MCF 10A (cell line): ENCODE data around the gene GRID1. TPM values are rescaled to one million over a fixed set of nuclear protein-coding genes. Genes with fewer than 3 reads are reported as not detected.

Experiments
- BruUV-seq: library from RNA; stranded (reverse); fragments of 400-500 nt; replicated peaks from 2 replicates; lab custom pipeline; 2021; lab: Mats Ljungman, UMichigan
- CTCF ChIA-PET: fragments of 300-600 bp; sonication (Branson Sonifier 250); formaldehyde crosslinking; extraction: SDS; loops from one replicate; lab custom pipeline; 2021; ENCODE audit warnings: antibody characterized with exemption, inconsistent platforms; lab: Yijun Ruan, JAX
- POLR2A ChIA-PET: fragments of 300-600, 350-650 bp; sonication (Branson Sonifier 250); formaldehyde crosslinking; extraction: SDS; loops from one replicate; lab custom pipeline; 2020; ENCODE audit warnings: antibody characterized with exemption, inconsistent platforms; lab: Yijun Ruan, JAX
- DNase-seq: peaks from one replicate; pipeline ENCODE4 v3.0.0-alpha.2; 2018; ENCODE audit not compliant: unreplicated experiment
- H3K27ac Mint-ChIP-seq: one replicate; pipeline ENCODE4 v1.8.0; 2022; ENCODE audit warnings: mild to moderate bottlenecking, low read depth, mixed read lengths; ENCODE audit not compliant: unreplicated experiment
- H3K27me3 Mint-ChIP-seq: one replicate; pipeline ENCODE4 v1.8.0; 2022; ENCODE audit warnings: mixed read lengths; ENCODE audit not compliant: insufficient read depth, unreplicated experiment
- H3K36me3 Mint-ChIP-seq: one replicate; pipeline ENCODE4 v1.8.0; 2022; ENCODE audit warnings: mild to moderate bottlenecking, moderate library complexity, mixed read lengths; ENCODE audit not compliant: insufficient read depth, unreplicated experiment
- H3K4me1 Mint-ChIP-seq: one replicate; pipeline ENCODE4 v1.8.0; 2022; ENCODE audit warnings: mixed read lengths; ENCODE audit not compliant: insufficient read depth, unreplicated experiment
- H3K4me3 Mint-ChIP-seq: one replicate; pipeline ENCODE4 v1.8.0; 2022; ENCODE audit warnings: mild to moderate bottlenecking, moderate library complexity, mixed read lengths; ENCODE audit not compliant: unreplicated experiment
- H3K9me3 Mint-ChIP-seq: one replicate; pipeline ENCODE4 v1.8.0; 2022; ENCODE audit warnings: mixed read lengths; ENCODE audit not compliant: unreplicated experiment
- intact Hi-C: fragments of 100-400 bp; cut with micrococcal nuclease; formaldehyde crosslinking; loops from 2 replicates; pipeline ENCODE4 v1.14.1; 2022
- total RNA-seq: library from RNA; stranded (reverse); gene quantifications from 2 replicates; pipeline ENCODE4 v1.2.3, GENCODE V29; 2022
- TF ChIP-seq, protein P1 (sequence below): fragments of 200-600 bp; IDR thresholded peaks from one replicate; pipeline ENCODE4 v1.8.0; 2022; ENCODE audit warnings: antibody characterized with exemption, mild to moderate bottlenecking; ENCODE audit not compliant: unreplicated experiment

GRID1 gene
- total RNA-seq, 1 experiment from 2014 or later: not detected

- CTCF ChIA-PET: interaction anchor here (0.7 kb wide), 1 partner anchor 10 kb away, joined by 3 read pairs; no protein-coding TSS in a partner anchor
- intact Hi-C loops: no loop called here
- Mint-ChIP-seq H3K36me3 (no peaks in the 10 kb centered on the region), H3K27ac (no peak overlapping the region), H3K4me1 (no peaks in the 10 kb centered on the region), H3K9me3 (no peaks in the 10 kb centered on the region), H3K27me3 (no peaks in the 10 kb centered on the region), H3K4me3 (no peak overlapping the region)
- TF ChIP-seq, protein P1, sequence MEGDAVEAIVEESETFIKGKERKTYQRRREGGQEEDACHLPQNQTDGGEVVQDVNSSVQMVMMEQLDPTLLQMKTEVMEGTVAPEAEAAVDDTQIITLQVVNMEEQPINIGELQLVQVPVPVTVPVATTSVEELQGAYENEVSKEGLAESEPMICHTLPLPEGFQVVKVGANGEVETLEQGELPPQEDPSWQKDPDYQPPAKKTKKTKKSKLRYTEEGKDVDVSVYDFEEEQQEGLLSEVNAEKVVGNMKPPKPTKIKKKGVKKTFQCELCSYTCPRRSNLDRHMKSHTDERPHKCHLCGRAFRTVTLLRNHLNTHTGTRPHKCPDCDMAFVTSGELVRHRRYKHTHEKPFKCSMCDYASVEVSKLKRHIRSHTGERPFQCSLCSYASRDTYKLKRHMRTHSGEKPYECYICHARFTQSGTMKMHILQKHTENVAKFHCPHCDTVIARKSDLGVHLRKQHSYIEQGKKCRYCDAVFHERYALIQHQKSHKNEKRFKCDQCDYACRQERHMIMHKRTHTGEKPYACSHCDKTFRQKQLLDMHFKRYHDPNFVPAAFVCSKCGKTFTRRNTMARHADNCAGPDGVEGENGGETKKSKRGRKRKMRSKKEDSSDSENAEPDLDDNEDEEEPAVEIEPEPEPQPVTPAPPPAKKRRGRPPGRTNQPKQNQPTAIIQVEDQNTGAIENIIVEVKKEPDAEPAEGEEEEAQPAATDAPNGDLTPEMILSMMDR: no peak
- POLR2A ChIA-PET: no interaction called here
- BruUV-seq: no TSS peak
- no peak for DNase-seq
Observed at GRCh38 chr10:86256690-86257315, 109.8 kb downstream of the GRID1 start.

GRCh38 chr10:86255405-86256251 is 111.0 kb downstream of the GRID1 start:
- BruUV-seq: no TSS peak
- intact Hi-C loops: no loop called here
- TF ChIP-seq, protein P1: no peak
- H3K27ac Mint-ChIP-seq: no peak overlapping the region
- ChIA-PET POLR2A (no interaction called here), CTCF (interaction anchor here (1.5 kb wide), 1 partner anchor 117 kb away, joined by 3 read pairs; no protein-coding TSS in a partner anchor)
- H3K36me3 Mint-ChIP-seq: no peaks in the 10 kb centered on the region
- no peak for DNase-seq
- H3K4me1 Mint-ChIP-seq: no peaks in the 10 kb centered on the region
- H3K27me3 Mint-ChIP-seq: no peaks in the 10 kb centered on the region
- H3K9me3 Mint-ChIP-seq: no peaks in the 10 kb centered on the region
- no peak overlapping the region for H3K4me3 Mint-ChIP-seq

GRCh38 chr10:86254526-86255174 is 111.9 kb downstream of the GRID1 start:
- ChIA-PET CTCF (interaction anchor here (0.7 to 1.7 kb wide), 5 partner anchors 12 to 808 kb away, joined by 3 to 8 read pairs (median 3); no protein-coding TSS in a partner anchor), POLR2A (no interaction called here)
- Mint-ChIP-seq H3K27me3 (no peaks in the 10 kb centered on the region), H3K4me3 (no peak overlapping the region), H3K27ac (no peak overlapping the region), H3K36me3 (no peaks in the 10 kb centered on the region), H3K4me1 (no peaks in the 10 kb centered on the region), H3K9me3 (no peaks in the 10 kb centered on the region)
- TF ChIP-seq, protein P1: no peak
- DNase-seq: peak; percentile 69
- BruUV-seq: no TSS peak
- intact Hi-C loops: no loop called here

GRCh38 chr10:86254081-86254480 is 112.5 kb downstream of the GRID1 start:
- Mint-ChIP-seq H3K36me3 (no peaks in the 10 kb centered on the region), H3K4me3 (no peak overlapping the region), H3K27ac (no peak overlapping the region), H3K4me1 (no peaks in the 10 kb centered on the region), H3K9me3 (no peaks in the 10 kb centered on the region), H3K27me3 (no peaks in the 10 kb centered on the region)
- ChIA-PET POLR2A (no interaction called here), CTCF (interaction anchor here (0.6 to 1.7 kb wide), 7 partner anchors 8 to 1211 kb away, joined by 3 to 8 read pairs (median 4); no protein-coding TSS in a partner anchor)
- intact Hi-C loops: no loop called here
- no TSS peak for BruUV-seq
- DNase-seq: no peak
- TF ChIP-seq, protein P1: no peak
